CD14-positive monocyte (primary cell): ENCODE measurements around the gene OR2D3. TPM values are rescaled to one million over a fixed set of nuclear protein-coding genes. Genes with fewer than 3 reads are reported as not detected.
"Not testable (repeated sequence)": the region's sequence is repeated elsewhere in the genome, so short reads cannot be mapped to it uniquely, and the experiment has no call there.

Experiments
- DNase-seq, 3 donors: peaks; one replicate each; pipeline ENCODE4 v3.0.0-alpha.2; 2011 to 2022
- H2AFZ ChIP-seq: 2 replicates; pipeline ENCODE4 v1.6.0; 2012; ENCODE audit warnings: mild to moderate bottlenecking, low read depth, low read length, inconsistent platforms; ENCODE audit not compliant: insufficient read depth, poor library complexity, severe bottlenecking
- H3K27ac ChIP-seq, 2 donors: 1 replicate in 1 of 2; 2 replicates in 1 of 2; pipeline ENCODE4 v1.5.1; 2012 to 2013; ENCODE audit warnings: low read length in 2 of 2, control low read depth in 1 of 2, inconsistent platforms in 1 of 2, low read depth in 1 of 2, mild to moderate bottlenecking in 1 of 2
- H3K27me3 ChIP-seq, 2 donors: one replicate each; pipeline versions ENCODE4 v1.6.0 to v1.6.1; 2011 to 2013; ENCODE audit warnings: low read length in 2 of 2; ENCODE audit not compliant: control insufficient read depth in 2 of 2, insufficient read depth in 2 of 2
- H3K36me3 ChIP-seq, 2 donors: replicated peaks in 1 of 2; 1 replicate in 1 of 2; 2 replicates in 1 of 2; pipeline versions ENCODE4 v1.5.1 to v1.6.1; 2012 to 2013; ENCODE audit warnings: low read length in 2 of 2, control low read depth in 1 of 2, inconsistent platforms in 1 of 2, mild to moderate bottlenecking in 1 of 2; ENCODE audit not compliant: insufficient read depth in 2 of 2, control insufficient read depth in 1 of 2
- H3K4me1 ChIP-seq, 2 donors: 1 replicate in 1 of 2; 2 replicates in 1 of 2; pipeline versions ENCODE4 v1.5.1 to v1.6.1; 2012 to 2013; ENCODE audit warnings: low read length in 2 of 2, control low read depth in 1 of 2, inconsistent platforms in 1 of 2, mild to moderate bottlenecking in 1 of 2, moderate library complexity in 1 of 2; ENCODE audit not compliant: insufficient read depth in 2 of 2, control insufficient read depth in 1 of 2
- H3K4me2 ChIP-seq: replicated peaks from 2 replicates; pipeline ENCODE3; 2012; ENCODE audit warnings: low read length, moderate library complexity, mild to moderate bottlenecking; ENCODE audit not compliant: poor library complexity, severe bottlenecking; ENCODE audit errors: extremely low read depth
- H3K4me3 ChIP-seq, 3 experiments: fragments of 200-600 bp in 1 of 3; sonication (generic) in 1 of 3; replicated peaks in 1 of 3; 1 replicate in 2 of 3; 2 replicates in 1 of 3; pipeline ENCODE4 v1.5.1; 2011 to 2013; ENCODE audit warnings: low read length in 3 of 3, mild to moderate bottlenecking in 3 of 3, control low read depth in 2 of 3, low read depth in 2 of 3, inconsistent platforms in 1 of 3, moderate library complexity in 1 of 3
- H3K79me2 ChIP-seq: 2 replicates; pipeline ENCODE4 v1.6.0; 2012; ENCODE audit warnings: mild to moderate bottlenecking, control low read depth, inconsistent platforms, low read length, moderate library complexity; ENCODE audit not compliant: insufficient read depth
- H3K9ac ChIP-seq: 2 replicates; pipeline ENCODE4 v1.6.0; 2017; ENCODE audit warnings: low read length, mild to moderate bottlenecking; ENCODE audit not compliant: insufficient read depth, poor library complexity, severe bottlenecking
- H3K9me3 ChIP-seq, 2 donors: replicated peaks in 1 of 2; 1 replicate in 1 of 2; 2 replicates in 1 of 2; pipeline versions ENCODE4 v1.5.1 to v1.6.1; 2012 to 2013; ENCODE audit warnings: low read length in 2 of 2, control low read depth in 1 of 2; ENCODE audit not compliant: control insufficient read depth in 1 of 2, insufficient read depth in 1 of 2
- H4K20me1 ChIP-seq: 2 replicates; pipeline ENCODE4 v1.6.0; 2012; ENCODE audit warnings: mild to moderate bottlenecking, low read length, control low read depth, moderate library complexity; ENCODE audit not compliant: insufficient read depth
- H3K27ac Mint-ChIP-seq, 7 donors: one replicate each; pipeline ENCODE4 v1.8.0; 2020; ENCODE audit warnings: mild to moderate bottlenecking in 7 of 7, mixed read lengths in 7 of 7, moderate library complexity in 6 of 7, inconsistent platforms in 2 of 7
- H3K27me3 Mint-ChIP-seq, 3 donors: one replicate each; pipeline ENCODE4 v1.8.0; 2021 to 2022; ENCODE audit warnings: low read depth in 3 of 3, mild to moderate bottlenecking in 3 of 3, mixed read lengths in 3 of 3, moderate library complexity in 3 of 3, inconsistent platforms in 1 of 3
- H3K36me3 Mint-ChIP-seq, 2 donors: one replicate each; pipeline ENCODE4 v1.8.0; 2020; ENCODE audit warnings: mixed read lengths in 2 of 2, inconsistent platforms in 1 of 2, mild to moderate bottlenecking in 1 of 2
- H3K4me1 Mint-ChIP-seq: one replicate; pipeline ENCODE4 v1.8.0; 2020; ENCODE audit warnings: mild to moderate bottlenecking, mixed read lengths
- H3K4me3 Mint-ChIP-seq, 2 donors: one replicate each; pipeline ENCODE4 v1.8.0; 2020; ENCODE audit warnings: mild to moderate bottlenecking in 2 of 2, mixed read lengths in 2 of 2, moderate library complexity in 1 of 2
- H3K9me3 Mint-ChIP-seq, 7 donors: one replicate each; pipeline ENCODE4 v1.8.0; 2020 to 2022; ENCODE audit warnings: mixed read lengths in 7 of 7, mild to moderate bottlenecking in 6 of 7, moderate library complexity in 6 of 7, inconsistent platforms in 2 of 7
- WGBS: methylation state at CpG from one replicate; pipeline ENCODE4 v1.1.5; 2013; ENCODE audit warnings: missing lambda C conversion rate; ENCODE audit not compliant: insufficient coverage; 5-methylcytosine and 5-hydroxymethylcytosine counted together
- intact Hi-C, 2 donors: fragments of 100-400 bp; cut with micrococcal nuclease; formaldehyde crosslinking; loops; one replicate each; pipeline versions ENCODE4 v1.15.0 to v1.15.1; 2023
- polyA plus RNA-seq, 3 donors: library from polyadenylated mRNA; depleted of rRNA in 1 of 3; unstranded in 2 of 3; stranded (reverse) in 1 of 3; fragments of 300-500 nt in 2 of 3; fragments of >200 nt in 1 of 3; fragmentation: Illumina TruSeq in 2 of 3; gene quantifications; 1 replicate in 2 of 3; 2 replicates in 1 of 3; pipeline ENCODE4 v1.2.3, GENCODE V29; 2012 to 2021
- TF ChIP-seq, protein P1 (sequence below): fragments of 200-600 bp; IDR thresholded peaks from one replicate; pipeline ENCODE4 v1.8.0; 2022; ENCODE audit warnings: antibody characterized with exemption, mild to moderate bottlenecking

The OR2D3 gene
- polyA plus RNA-seq, 3 donors: not detected

DNA sequence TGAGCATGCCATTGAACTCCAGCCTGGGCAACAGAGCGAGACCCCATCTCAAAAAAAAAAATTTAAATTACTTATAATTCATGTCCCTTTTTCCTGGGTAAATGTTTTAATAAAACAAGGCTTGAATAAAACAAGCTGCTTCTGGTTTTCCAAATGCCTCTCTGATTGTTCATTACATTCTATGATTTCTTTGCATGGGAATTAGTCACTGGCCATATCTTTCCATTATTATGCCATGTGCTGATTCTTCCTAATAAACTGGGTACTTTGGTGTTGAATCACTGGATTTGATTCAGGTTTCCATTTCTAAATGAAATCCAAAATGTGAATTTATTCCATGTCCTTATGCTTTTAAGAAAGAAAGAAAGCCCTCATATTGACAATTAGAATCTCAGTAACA is 48.0 kb downstream of the OR2D3 start:
- no peak overlapping the region for H3K27ac Mint-ChIP-seq
- Histone ChIP-seq H3K27me3 (no peaks in the 10 kb centered on the region), H3K9ac (no peak overlapping the region), H4K20me1 (no peaks in the 10 kb centered on the region), H2AFZ (no peak overlapping the region), H3K9me3 (no peaks in the 10 kb centered on the region), H3K36me3 (no peaks in the 10 kb centered on the region), H3K27ac (no peak overlapping the region), H3K4me2 (no peak overlapping the region), H3K4me3 (no peak overlapping the region), H3K79me2 (no peaks in the 10 kb centered on the region), H3K4me1 (no peaks in the 10 kb centered on the region)
- TF ChIP-seq, protein P1, sequence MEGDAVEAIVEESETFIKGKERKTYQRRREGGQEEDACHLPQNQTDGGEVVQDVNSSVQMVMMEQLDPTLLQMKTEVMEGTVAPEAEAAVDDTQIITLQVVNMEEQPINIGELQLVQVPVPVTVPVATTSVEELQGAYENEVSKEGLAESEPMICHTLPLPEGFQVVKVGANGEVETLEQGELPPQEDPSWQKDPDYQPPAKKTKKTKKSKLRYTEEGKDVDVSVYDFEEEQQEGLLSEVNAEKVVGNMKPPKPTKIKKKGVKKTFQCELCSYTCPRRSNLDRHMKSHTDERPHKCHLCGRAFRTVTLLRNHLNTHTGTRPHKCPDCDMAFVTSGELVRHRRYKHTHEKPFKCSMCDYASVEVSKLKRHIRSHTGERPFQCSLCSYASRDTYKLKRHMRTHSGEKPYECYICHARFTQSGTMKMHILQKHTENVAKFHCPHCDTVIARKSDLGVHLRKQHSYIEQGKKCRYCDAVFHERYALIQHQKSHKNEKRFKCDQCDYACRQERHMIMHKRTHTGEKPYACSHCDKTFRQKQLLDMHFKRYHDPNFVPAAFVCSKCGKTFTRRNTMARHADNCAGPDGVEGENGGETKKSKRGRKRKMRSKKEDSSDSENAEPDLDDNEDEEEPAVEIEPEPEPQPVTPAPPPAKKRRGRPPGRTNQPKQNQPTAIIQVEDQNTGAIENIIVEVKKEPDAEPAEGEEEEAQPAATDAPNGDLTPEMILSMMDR: no peak
- no CpG with 5 or more reads among the region's 1 CpG for WGBS
- H3K4me3 Mint-ChIP-seq: no peak overlapping the region
- no peaks in the 10 kb centered on the region for H3K36me3 Mint-ChIP-seq
- H3K27me3 Mint-ChIP-seq: peaks cover 0 to 1% (median 0%) of the 10 kb centered on the region in 3 donors
- peaks cover 0 to 9% (median 2%) of the 10 kb centered on the region in 7 donors for H3K9me3 Mint-ChIP-seq
- H3K4me1 Mint-ChIP-seq: no peaks in the 10 kb centered on the region
- intact Hi-C loops: no loop called here
- DNase-seq: no peak

DNA sequence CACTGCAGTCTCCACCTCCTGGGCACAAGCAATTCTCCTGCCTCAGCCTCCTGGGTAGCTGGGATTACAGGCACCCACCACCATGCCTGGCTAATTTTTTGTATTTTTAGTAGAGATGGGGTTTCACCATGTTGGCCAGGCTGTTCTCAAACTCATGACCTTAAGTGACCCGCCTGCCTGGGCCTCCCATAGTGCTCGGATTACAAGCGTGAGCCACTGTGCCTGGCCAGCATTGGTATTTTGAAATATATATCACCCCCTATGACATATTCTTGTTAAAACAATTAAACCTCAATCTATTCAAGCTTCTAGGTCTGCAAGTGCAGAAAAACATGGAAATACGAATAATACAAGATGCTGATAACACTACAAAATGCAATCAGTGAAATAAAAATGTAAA is 49.1 kb downstream of the OR2D3 start:
- not testable (repeated sequence) for H3K27ac Mint-ChIP-seq

More for the DNA sequence above, 49.1 kb downstream of the OR2D3 start:
- H3K27ac ChIP-seq, H3K4me1 Mint-ChIP-seq, H3K4me1 ChIP-seq, H3K4me3 Mint-ChIP-seq, H3K36me3 ChIP-seq, H3K27me3 Mint-ChIP-seq, H3K9me3 ChIP-seq, H2AFZ ChIP-seq, H3K4me2 ChIP-seq, H3K36me3 Mint-ChIP-seq, intact Hi-C loops, DNase-seq, H3K79me2 ChIP-seq, H3K9ac ChIP-seq, H4K20me1 ChIP-seq, H3K27me3 ChIP-seq, H3K4me3 ChIP-seq, H3K9me3 Mint-ChIP-seq: not testable (repeated sequence)
- WGBS: 100% methylated on average over 3 of the region's 4 CpGs

Other genes starting within 250 kb of the OR2D3 start
- gene MRPL17, start 237.7 kb upstream of the OR2D3 start, polyA plus RNA-seq: 10 to 100 TPM in 2 of 3 donors, 1 to 10 TPM in 1; 8.0 to 14.0 (median 12.8) TPM
- not detected for gene OR2AG2, start 149.0 kb upstream of the OR2D3 start, polyA plus RNA-seq
- not detected for gene OR2AG1, start 138.0 kb upstream of the OR2D3 start, polyA plus RNA-seq
- not detected for gene OR6A2, start 121.3 kb upstream of the OR2D3 start, polyA plus RNA-seq
- gene OR10A5, start 75.3 kb upstream of the OR2D3 start, polyA plus RNA-seq: not detected
- gene OR10A2, start 57.9 kb upstream of the OR2D3 start, polyA plus RNA-seq: not detected
- not detected for gene OR10A4, start 44.4 kb upstream of the OR2D3 start, polyA plus RNA-seq
- not detected for gene OR2D2, start 28.5 kb upstream of the OR2D3 start, polyA plus RNA-seq
- gene ZNF215, start 5.4 kb downstream of the OR2D3 start, polyA plus RNA-seq: under 1 TPM in 1 of 3 donors, not detected in 2; 0.08 TPM
- not detected for gene ZNF214, start 99.3 kb downstream of the OR2D3 start, polyA plus RNA-seq
- gene NLRP14, start 99.5 kb downstream of the OR2D3 start, polyA plus RNA-seq: not detected
- not detected for gene RBMXL2, start 168.0 kb downstream of the OR2D3 start, polyA plus RNA-seq